Right lobe of liver (tissue), 6 donors: ENCODE measurements around the gene PRSS48. TPM values are rescaled to one million over a fixed set of nuclear protein-coding genes. Genes with fewer than 3 reads are reported as not detected.

ENCODE experiments used
- ATAC-seq, 4 donors: fragments of 200-7000 bp; cut with Tn5 transposase; one replicate each; pipeline ENCODE4 v1.9.1; 2020; ENCODE audit warnings: mild to moderate bottlenecking in 4 of 4, moderate library complexity in 4 of 4
- DNase-seq, 3 donors: peaks; one replicate each; pipeline ENCODE4 v3.0.0-alpha.2; 2020
- H3K27ac ChIP-seq, 3 donors: fragments of 200-600 bp; one replicate each; pipeline ENCODE4 v1.8.0; 2022
- H3K27me3 ChIP-seq, 2 donors: fragments of 200-600 bp; one replicate each; pipeline ENCODE4 v1.8.0; 2022
- H3K36me3 ChIP-seq, 4 donors: fragments of 200-600 bp; sonication (generic) in 1 of 4; one replicate each; pipeline versions ENCODE4 v1.5.1 to v1.8.0; 2017 to 2022; ENCODE audit warnings: control low read depth in 1 of 4
- H3K4me1 ChIP-seq, 4 donors: fragments of 200-600 bp; sonication (generic) in 1 of 4; one replicate each; pipeline versions ENCODE4 v1.5.1 to v1.8.0; 2017 to 2022; ENCODE audit warnings: control low read depth in 1 of 4
- H3K4me3 ChIP-seq, 3 donors: fragments of 200-600 bp; one replicate each; pipeline ENCODE4 v1.8.0; 2022
- H3K9me3 ChIP-seq, 4 donors: fragments of 200-600 bp; sonication (generic) in 1 of 4; one replicate each; pipeline versions ENCODE4 v1.5.1 to v1.8.0; 2017 to 2022; ENCODE audit warnings: control low read depth in 1 of 4
- CTCF ChIP-seq, 4 donors: fragments of 200-600 bp in 3 of 4; fragments of 450-650 bp in 1 of 4; IDR thresholded peaks; one replicate each; pipeline versions ENCODE4 v1.5.1 to v1.8.0; 2016 to 2022; ENCODE audit warnings: antibody characterized with exemption in 4 of 4, mild to moderate bottlenecking in 2 of 4
- POLR2A ChIP-seq: fragments of 450-650 bp; IDR thresholded peaks from one replicate; pipeline ENCODE4 v1.6.1; 2017; ENCODE audit warnings: antibody characterized with exemption, mild to moderate bottlenecking
- WGBS: methylation state at CpG from one replicate; pipeline ENCODE4 v1.1.6; 2018; ENCODE audit warnings: low coverage, low lambda C conversion rate; ENCODE audit not compliant: insufficient coverage; ENCODE audit errors: missing lambda C conversion rate; 5-methylcytosine and 5-hydroxymethylcytosine counted together
- intact Hi-C, 2 donors: fragments of 100-400 bp; cut with DNase I; formaldehyde crosslinking; loops; one replicate each; pipeline versions ENCODE4 v1.11.2 to v1.14.1; 2022
- total RNA-seq, 6 experiments: library from RNA; depleted of rRNA in 2 of 6; stranded (reverse); fragments of >200 nt in 2 of 6; fragmentation: NEBNext Ultra II Directional in 3 of 6; extraction: Animal tissue kit (Norgen Biotek cat#: 25700) in 3 of 6; gene quantifications; one replicate each; pipeline versions ENCODE4 v1.1.0 to v1.2.4, GENCODE V29; 2016 to 2023
- donor health status: DM: no; HTN: yes; CAD: no.
- donor health status: DM: no; HTN: no; CAD: no.
- donor health status: DM: no; HTN: no; CAD: no.
- donor health status: DM: no; HTN: yes; CAD: no.
- donor health status: DM: no; HTN: yes; CAD: no.

Gene PRSS48
- total RNA-seq, 6 experiments from 2014 or later = not detected

- DNase-seq = no peak
- WGBS = 70% methylated on average over 3 of the region's 3 CpGs
- intact Hi-C loops = no loop called here
- no peak for ATAC-seq
- Histone ChIP-seq H3K27me3 (no peaks in the 10 kb centered on the region), H3K4me1 (no peaks in the 10 kb centered on the region), H3K27ac (no peak overlapping the region), H3K4me3 (no peak overlapping the region), H3K9me3 (no peaks in the 10 kb centered on the region), H3K36me3 (no peaks in the 10 kb centered on the region)
- TF ChIP-seq CTCF (IDR thresholded peaks at IDR 0.05) (no peak), POLR2A (no peak)
These were observed 37.4 kb upstream of the PRSS48 start for GRCh38 chr4:151239608-151240007.

- no peak overlapping the region for H3K27ac ChIP-seq
- ATAC-seq (no peak), DNase-seq (no peak)
- intact Hi-C loops = no loop called here
- H3K4me1 ChIP-seq = peaks cover 0 to 11% (median 0%) of the 10 kb centered on the region in 4 donors
- no peaks in the 10 kb centered on the region for H3K9me3 ChIP-seq
- 93% methylated on average over 2 of the region's 2 CpGs for WGBS
- no peak overlapping the region for H3K4me3 ChIP-seq
- no peaks in the 10 kb centered on the region for H3K27me3 ChIP-seq
- TF ChIP-seq CTCF (IDR thresholded peaks at IDR 0.05) (no peak), POLR2A (no peak)
- H3K36me3 ChIP-seq = no peaks in the 10 kb centered on the region
These were observed 34.7 kb upstream of the PRSS48 start for GRCh38 chr4:151242305-151242704.

GRCh38 chr4:151246742-151247141, 30.2 kb upstream of the PRSS48 start:
- 48% methylated on average over 2 of the region's 2 CpGs for WGBS
- intact Hi-C loops = no loop called here
- Histone ChIP-seq H3K4me3 (no peak overlapping the region), H3K9me3 (no peaks in the 10 kb centered on the region), H3K4me1 (peaks cover 0 to 55% (median 3%) of the 10 kb centered on the region in 4 donors), H3K27ac (peak overlapping the region in 1 of 3 donors; percentile 88), H3K36me3 (no peaks in the 10 kb centered on the region), H3K27me3 (no peaks in the 10 kb centered on the region)
- DNase-seq (no peak), ATAC-seq (peak; percentile 49 to 61 (median 56))
- TF ChIP-seq POLR2A (no peak), CTCF (IDR thresholded peaks at IDR 0.05) (no peak)

GRCh38 chr4:151247395-151247794, 29.6 kb upstream of the PRSS48 start:
- 88% methylated on average over 2 of the region's 2 CpGs for WGBS
- no peaks in the 10 kb centered on the region for H3K36me3 ChIP-seq
- no peak overlapping the region for H3K4me3 ChIP-seq
- no peak for ATAC-seq
- peak overlapping the region in 2 of 3 donors; percentile 14 to 88 for H3K27ac ChIP-seq
- H3K4me1 ChIP-seq = peaks cover 0 to 60% (median 8%) of the 10 kb centered on the region in 4 donors
- H3K9me3 ChIP-seq = no peaks in the 10 kb centered on the region
- H3K27me3 ChIP-seq = no peaks in the 10 kb centered on the region
- TF ChIP-seq CTCF (IDR thresholded peaks at IDR 0.05) = no peak
- TF ChIP-seq POLR2A = no peak
- DNase-seq = no peak
- intact Hi-C loops = no loop called here

GRCh38 chr4:151248519-151248918, 28.4 kb upstream of the PRSS48 start:
- DNase-seq (peak in 1 of 3 donors; percentile 67), ATAC-seq (peak; percentile 54 to 79 (median 63))
- intact Hi-C loops = no loop called here
- H3K9me3 ChIP-seq = no peaks in the 10 kb centered on the region
- H3K4me3 ChIP-seq = no peak overlapping the region
- no peaks in the 10 kb centered on the region for H3K27me3 ChIP-seq
- peaks cover 0 to 69% (median 9%) of the 10 kb centered on the region in 4 donors for H3K4me1 ChIP-seq
- peak overlapping the region in 2 of 3 donors; percentile 39 to 88 for H3K27ac ChIP-seq
- no peak for TF ChIP-seq POLR2A
- TF ChIP-seq CTCF (IDR thresholded peaks at IDR 0.05) = no peak
- 35% methylated on average over 2 of the region's 2 CpGs for WGBS
- H3K36me3 ChIP-seq = no peaks in the 10 kb centered on the region
